CD4-positive, alpha-beta T cell treated with Interleukin-17A for 4 hours (primary cell): ENCODE results near the gene UMOD.

ENCODE experiments used
- DNase-seq: peaks from one replicate; pipeline ENCODE4 v3.0.0-alpha.2; 2020; ENCODE audit warnings: mixed read lengths

Gene UMOD

GRCh38 chr16:20298452-20298851, 54.1 kb downstream of the UMOD start:
- DNase-seq, result no peak

- DNase-seq, result no peak
These were observed 61.0 kb downstream of the UMOD start for GRCh38 chr16:20291208-20292206.

- no peak for DNase-seq
These were observed 62.9 kb downstream of the UMOD start for GRCh38 chr16:20289571-20289970.

GRCh38 chr16:20285993-20286499, 66.5 kb downstream of the UMOD start:
- no peak for DNase-seq
